ENCODE data around the gene GRIN1. TPM values are rescaled to one million over a fixed set of nuclear protein-coding genes. Genes with fewer than 3 reads are reported as not detected.

The GRIN1 gene
- total and polyA plus RNA-seq, 10 of the 15 experiments (the other 5 are each of a cell fraction or from before 2014, with no cell fraction given) = 0.05 to 0.10 (median 0.06) TPM; not detected in 6

DNA sequence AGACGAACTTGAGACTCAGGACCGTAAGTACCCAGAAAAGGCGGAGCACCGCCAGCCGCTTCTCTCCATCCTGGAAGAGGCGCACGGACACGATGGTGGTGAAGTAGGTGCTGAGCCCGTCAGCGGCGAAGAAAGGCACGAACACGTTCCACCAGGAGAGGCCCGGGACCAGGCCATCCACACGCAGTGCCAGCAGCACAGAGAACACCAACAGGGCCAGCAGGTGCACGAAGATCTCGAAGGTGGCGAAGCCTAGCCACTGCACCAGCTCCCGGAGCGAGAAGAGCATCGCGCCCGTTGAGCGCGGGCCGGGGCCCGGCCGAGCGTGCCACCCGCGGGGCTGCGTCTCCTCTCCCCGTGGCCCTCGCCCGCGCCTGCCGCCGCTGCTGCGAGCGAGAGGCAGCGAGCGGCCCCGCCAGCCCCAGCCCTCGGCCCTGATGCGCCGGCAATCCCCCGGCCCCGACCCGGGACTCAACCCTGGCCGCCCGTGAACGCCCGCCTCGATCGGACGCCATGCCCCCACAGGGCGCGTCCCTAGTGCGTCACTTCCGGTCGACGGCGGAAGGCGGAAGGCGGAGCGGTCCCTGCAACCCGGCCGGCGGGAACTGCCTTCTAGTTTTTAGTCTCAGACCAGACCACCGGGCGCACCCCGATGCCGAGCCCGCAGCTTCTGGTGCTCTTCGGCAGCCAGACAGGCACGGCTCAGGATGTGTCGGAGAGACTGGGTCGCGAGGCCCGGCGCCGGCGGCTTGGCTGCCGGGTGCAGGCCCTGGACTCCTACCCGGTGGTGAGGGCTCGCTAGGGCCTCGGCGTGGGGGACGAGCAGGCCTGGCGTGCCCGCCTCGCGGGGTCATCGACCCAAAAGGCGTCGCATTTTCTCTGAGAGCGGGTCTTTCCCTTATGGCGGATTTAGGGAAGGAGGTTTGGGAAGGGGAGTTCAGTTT is 66.4 kb downstream of the GRIN1 start, which contains the start of the genes NDOR1 and TMEM203 (continued):
- TF ChIP-seq, protein P1, sequence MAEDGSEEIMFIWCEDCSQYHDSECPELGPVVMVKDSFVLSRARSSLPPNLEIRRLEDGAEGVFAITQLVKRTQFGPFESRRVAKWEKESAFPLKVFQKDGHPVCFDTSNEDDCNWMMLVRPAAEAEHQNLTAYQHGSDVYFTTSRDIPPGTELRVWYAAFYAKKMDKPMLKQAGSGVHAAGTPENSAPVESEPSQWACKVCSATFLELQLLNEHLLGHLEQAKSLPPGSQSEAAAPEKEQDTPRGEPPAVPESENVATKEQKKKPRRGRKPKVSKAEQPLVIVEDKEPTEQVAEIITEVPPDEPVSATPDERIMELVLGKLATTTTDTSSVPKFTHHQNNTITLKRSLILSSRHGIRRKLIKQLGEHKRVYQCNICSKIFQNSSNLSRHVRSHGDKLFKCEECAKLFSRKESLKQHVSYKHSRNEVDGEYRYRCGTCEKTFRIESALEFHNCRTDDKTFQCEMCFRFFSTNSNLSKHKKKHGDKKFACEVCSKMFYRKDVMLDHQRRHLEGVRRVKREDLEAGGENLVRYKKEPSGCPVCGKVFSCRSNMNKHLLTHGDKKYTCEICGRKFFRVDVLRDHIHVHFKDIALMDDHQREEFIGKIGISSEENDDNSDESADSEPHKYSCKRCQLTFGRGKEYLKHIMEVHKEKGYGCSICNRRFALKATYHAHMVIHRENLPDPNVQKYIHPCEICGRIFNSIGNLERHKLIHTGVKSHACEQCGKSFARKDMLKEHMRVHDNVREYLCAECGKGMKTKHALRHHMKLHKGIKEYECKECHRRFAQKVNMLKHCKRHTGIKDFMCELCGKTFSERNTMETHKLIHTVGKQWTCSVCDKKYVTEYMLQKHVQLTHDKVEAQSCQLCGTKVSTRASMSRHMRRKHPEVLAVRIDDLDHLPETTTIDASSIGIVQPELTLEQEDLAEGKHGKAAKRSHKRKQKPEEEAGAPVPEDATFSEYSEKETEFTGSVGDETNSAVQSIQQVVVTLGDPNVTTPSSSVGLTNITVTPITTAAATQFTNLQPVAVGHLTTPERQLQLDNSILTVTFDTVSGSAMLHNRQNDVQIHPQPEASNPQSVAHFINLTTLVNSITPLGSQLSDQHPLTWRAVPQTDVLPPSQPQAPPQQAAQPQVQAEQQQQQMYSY (CRISPR knock-in tag; IDR thresholded peaks at IDR 0.05) = no peak
- peak; percentile 80; the same call in 1 of the 2 replicates for TF ChIP-seq TAF1 (IDR thresholded peaks at IDR 0.05; ENCODE audit: borderline replicate concordance, low read depth, low read length)
- no peak; the same call in 1 of the 2 replicates for TF ChIP-seq ZNF24 (IDR thresholded peaks at IDR 0.05)
- TF ChIP-seq CBFB (IDR thresholded peaks at IDR 0.05; ENCODE audit: low read depth) = 0 out of 2 replicates have a peak, but pooled peaks have one; percentile 25
- TF ChIP-seq, protein P2, sequence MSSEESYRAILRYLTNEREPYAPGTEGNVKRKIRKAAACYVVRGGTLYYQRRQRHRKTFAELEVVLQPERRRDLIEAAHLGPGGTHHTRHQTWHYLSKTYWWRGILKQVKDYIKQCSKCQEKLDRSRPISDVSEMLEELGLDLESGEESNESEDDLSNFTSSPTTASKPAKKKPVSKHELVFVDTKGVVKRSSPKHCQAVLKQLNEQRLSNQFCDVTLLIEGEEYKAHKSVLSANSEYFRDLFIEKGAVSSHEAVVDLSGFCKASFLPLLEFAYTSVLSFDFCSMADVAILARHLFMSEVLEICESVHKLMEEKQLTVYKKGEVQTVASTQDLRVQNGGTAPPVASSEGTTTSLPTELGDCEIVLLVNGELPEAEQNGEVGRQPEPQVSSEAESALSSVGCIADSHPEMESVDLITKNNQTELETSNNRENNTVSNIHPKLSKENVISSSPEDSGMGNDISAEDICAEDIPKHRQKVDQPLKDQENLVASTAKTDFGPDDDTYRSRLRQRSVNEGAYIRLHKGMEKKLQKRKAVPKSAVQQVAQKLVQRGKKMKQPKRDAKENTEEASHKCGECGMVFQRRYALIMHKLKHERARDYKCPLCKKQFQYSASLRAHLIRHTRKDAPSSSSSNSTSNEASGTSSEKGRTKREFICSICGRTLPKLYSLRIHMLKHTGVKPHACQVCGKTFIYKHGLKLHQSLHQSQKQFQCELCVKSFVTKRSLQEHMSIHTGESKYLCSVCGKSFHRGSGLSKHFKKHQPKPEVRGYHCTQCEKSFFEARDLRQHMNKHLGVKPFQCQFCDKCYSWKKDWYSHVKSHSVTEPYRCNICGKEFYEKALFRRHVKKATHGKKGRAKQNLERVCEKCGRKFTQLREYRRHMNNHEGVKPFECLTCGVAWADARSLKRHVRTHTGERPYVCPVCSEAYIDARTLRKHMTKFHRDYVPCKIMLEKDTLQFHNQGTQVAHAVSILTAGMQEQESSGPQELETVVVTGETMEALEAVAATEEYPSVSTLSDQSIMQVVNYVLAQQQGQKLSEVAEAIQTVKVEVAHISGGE (CRISPR knock-in tag; IDR thresholded peaks at IDR 0.05) = peak; percentile 57; the same call in 1 of the 2 replicates
- no peak; a peak in 1 of 3 replicates for TF ChIP-seq EGR1 (IDR thresholded peaks at IDR 0.05; ENCODE audit: borderline replicate concordance in 1 of 2, low read depth in 2 of 2, low read length in 2 of 2)
- TF ChIP-seq IRF4 (IDR thresholded peaks at IDR 0.05; ENCODE audit: low read depth, low read length) = no peak
- no peak for TF ChIP-seq ZNF622 (IDR thresholded peaks at IDR 0.05)
- TF ChIP-seq ATF7 (IDR thresholded peaks at IDR 0.05; ENCODE audit: low read depth) = no peak
- TF ChIP-seq PAX5 (IDR thresholded peaks at IDR 0.05; ENCODE audit: borderline replicate concordance, low read depth, low read length) = 0 out of 2 replicates have a peak, but pooled peaks have one; percentile 18
- TF ChIP-seq POLR2A (IDR thresholded peaks at IDR 0.05; ENCODE audit: low read depth, low read length) = peak; percentile 92
- TF ChIP-seq, protein P3, sequence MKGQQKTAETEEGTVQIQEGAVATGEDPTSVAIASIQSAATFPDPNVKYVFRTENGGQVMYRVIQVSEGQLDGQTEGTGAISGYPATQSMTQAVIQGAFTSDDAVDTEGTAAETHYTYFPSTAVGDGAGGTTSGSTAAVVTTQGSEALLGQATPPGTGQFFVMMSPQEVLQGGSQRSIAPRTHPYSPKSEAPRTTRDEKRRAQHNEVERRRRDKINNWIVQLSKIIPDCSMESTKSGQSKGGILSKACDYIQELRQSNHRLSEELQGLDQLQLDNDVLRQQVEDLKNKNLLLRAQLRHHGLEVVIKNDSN (IDR thresholded peaks at IDR 0.05; ENCODE audit: borderline replicate concordance, extremely low read length, insufficient read depth, low read depth, low read length) = no peak
- TF ChIP-seq, protein P4, sequence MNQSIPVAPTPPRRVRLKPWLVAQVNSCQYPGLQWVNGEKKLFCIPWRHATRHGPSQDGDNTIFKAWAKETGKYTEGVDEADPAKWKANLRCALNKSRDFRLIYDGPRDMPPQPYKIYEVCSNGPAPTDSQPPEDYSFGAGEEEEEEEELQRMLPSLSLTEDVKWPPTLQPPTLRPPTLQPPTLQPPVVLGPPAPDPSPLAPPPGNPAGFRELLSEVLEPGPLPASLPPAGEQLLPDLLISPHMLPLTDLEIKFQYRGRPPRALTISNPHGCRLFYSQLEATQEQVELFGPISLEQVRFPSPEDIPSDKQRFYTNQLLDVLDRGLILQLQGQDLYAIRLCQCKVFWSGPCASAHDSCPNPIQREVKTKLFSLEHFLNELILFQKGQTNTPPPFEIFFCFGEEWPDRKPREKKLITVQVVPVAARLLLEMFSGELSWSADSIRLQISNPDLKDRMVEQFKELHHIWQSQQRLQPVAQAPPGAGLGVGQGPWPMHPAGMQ (IDR thresholded peaks at IDR 0.05; ENCODE audit: borderline replicate concordance) = no peak
- no peak for TF ChIP-seq RAD51 (IDR thresholded peaks at IDR 0.05)
- no peak for TF ChIP-seq BRCA1 (IDR thresholded peaks at IDR 0.05; ENCODE audit: low read depth, low read length)
- 0 out of 2 replicates have a peak, but pooled peaks have one; percentile 54 for TF ChIP-seq POLR2AphosphoS2 (IDR thresholded peaks at IDR 0.05; ENCODE audit: low read depth, low read length)
- TF ChIP-seq, protein P5, sequence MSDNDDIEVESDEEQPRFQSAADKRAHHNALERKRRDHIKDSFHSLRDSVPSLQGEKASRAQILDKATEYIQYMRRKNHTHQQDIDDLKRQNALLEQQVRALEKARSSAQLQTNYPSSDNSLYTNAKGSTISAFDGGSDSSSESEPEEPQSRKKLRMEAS (IDR thresholded peaks at IDR 0.05; ENCODE audit: low read depth, low read length) = peak; percentile 69; the same call in 1 of the 2 replicates
- no peak for TF ChIP-seq NFYB (IDR thresholded peaks at IDR 0.05; ENCODE audit: insufficient read depth, low read depth, low read length)
